ENCODE data around the gene RAB31.
"Not testable (repeated sequence)": the region's sequence is repeated elsewhere in the genome, so short reads cannot be mapped to it uniquely, and the experiment has no call there.

RAB31 gene

DNA sequence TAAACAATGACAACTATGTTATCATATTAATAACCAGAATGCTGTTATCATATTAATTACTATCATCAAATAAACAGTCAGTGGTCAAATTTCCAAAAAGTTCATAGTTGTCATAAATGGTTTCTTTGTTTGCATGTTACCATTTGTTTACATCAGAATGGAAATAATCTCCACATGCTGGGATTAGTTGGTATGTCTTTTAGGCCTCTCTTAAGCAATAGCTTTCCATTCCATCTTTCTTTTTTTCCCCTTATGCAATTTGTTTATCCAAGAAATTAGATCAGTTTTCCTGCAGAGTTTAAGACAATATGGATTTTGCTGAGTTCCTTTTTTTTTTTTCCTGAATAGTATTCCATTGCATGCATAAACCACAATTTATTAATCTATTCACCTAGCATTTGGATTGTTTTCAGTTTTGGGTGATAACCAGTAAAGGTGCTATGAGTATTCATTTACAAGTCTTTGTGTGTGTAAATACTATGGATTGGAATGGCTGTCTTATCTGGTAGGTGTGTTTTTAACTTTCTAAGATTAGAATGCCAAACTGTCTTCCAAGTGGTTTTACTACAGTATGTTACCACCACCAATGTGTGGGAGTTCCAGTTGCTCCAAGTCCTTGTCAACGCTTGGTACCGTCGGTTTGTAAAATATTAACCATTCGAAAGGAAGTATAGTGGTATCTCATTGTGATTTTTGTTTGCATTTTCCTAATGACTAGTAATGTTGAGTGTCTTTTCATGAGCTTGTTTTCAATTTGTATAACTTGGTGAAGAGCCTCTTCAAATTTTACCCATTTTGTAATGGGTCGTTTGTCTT lies 144.4 kb downstream of the RAB31 start:
- no peak for DNase-seq (ENCODE audit: low spot score)
- TF ChIP-seq, protein P1, sequence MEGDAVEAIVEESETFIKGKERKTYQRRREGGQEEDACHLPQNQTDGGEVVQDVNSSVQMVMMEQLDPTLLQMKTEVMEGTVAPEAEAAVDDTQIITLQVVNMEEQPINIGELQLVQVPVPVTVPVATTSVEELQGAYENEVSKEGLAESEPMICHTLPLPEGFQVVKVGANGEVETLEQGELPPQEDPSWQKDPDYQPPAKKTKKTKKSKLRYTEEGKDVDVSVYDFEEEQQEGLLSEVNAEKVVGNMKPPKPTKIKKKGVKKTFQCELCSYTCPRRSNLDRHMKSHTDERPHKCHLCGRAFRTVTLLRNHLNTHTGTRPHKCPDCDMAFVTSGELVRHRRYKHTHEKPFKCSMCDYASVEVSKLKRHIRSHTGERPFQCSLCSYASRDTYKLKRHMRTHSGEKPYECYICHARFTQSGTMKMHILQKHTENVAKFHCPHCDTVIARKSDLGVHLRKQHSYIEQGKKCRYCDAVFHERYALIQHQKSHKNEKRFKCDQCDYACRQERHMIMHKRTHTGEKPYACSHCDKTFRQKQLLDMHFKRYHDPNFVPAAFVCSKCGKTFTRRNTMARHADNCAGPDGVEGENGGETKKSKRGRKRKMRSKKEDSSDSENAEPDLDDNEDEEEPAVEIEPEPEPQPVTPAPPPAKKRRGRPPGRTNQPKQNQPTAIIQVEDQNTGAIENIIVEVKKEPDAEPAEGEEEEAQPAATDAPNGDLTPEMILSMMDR (IDR thresholded peaks at IDR 0.05; ENCODE audit: borderline replicate concordance, control extremely low read depth, extremely low read depth, insufficient read depth, missing control alignments) = no peak
- in situ Hi-C loops (cut with MboI; ENCODE audit: low sequenced_read_pairs, unreplicated experiment) = loop anchor here (25.0 kb wide), 1 partner anchor 110 kb away; no protein-coding TSS in a partner anchor

DNA sequence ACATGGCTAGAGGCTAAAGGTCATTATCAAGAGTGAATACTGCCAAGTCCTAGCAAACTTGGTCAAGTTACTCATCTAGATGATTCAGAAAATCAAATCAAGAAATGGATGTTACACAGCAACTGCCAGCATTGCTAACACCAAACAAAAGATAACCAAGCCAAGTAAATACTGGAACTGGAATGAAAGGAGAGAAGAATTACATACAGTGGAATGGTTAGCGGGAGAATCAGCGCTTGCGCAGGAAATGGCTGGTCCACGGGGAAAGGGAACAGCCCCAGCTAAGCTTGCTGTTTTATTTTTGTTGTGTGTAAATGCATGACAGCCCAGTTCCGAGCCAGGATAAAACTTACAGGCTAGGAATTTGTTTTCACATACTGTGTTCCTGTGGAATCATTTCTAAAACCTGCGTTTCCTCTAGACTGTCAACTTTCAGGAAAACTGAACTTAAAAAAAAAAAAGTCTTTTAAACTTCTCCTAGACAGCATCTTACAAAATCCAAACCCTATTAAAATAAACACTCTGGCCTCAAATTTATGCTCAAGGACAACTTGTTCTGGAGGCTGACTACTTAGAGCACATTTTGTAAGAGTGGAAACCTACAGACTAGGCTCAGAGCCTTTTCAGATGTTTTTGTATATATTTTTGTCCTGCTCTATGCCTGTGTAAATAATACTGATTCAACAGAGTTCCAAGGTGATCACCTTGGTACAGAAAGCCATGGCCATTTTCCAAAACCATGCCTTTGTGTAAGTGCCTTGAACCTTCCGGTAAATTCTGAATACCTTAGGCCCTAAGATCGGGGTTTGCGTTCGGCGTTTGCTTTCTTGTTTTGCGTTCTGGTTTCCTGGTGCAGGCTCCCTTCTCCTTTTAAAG lies 146.9 kb downstream of the RAB31 start:
- in situ Hi-C loops (cut with MboI; ENCODE audit: low sequenced_read_pairs, unreplicated experiment) = loop anchor here (25.0 kb wide), 1 partner anchor 107 kb away; no protein-coding TSS in a partner anchor
- TF ChIP-seq, protein P1 (IDR thresholded peaks at IDR 0.05; ENCODE audit: borderline replicate concordance, control extremely low read depth, extremely low read depth, insufficient read depth, missing control alignments) = no peak
- DNase-seq (ENCODE audit: low spot score) = no peak

DNA sequence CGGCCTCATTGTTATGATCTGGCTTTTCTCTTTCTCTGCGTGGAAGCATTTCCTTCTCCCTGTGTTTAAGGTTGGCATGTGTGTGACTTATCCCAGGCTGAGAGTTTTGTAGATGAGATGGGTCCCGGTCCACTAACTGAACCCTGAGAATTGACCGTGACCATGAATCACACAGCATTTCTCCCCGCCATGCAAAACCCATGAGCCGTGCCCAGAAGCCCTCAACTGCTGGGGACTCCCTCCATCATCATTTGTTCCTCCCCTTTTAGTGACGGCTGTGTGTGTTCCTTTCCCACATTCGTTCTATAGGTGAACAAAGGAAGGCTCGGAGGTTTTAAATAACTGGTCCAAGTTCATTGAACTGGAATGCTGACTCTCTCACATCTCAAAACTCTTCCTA lies 147.6 kb downstream of the RAB31 start:
- DNase-seq (ENCODE audit: low spot score) = no peak
- TF ChIP-seq, protein P1 (IDR thresholded peaks at IDR 0.05; ENCODE audit: borderline replicate concordance, control extremely low read depth, extremely low read depth, insufficient read depth, missing control alignments) = no peak
- in situ Hi-C loops (cut with MboI; ENCODE audit: low sequenced_read_pairs, unreplicated experiment) = loop anchor here (25.0 kb wide), 1 partner anchor 107 kb away; no protein-coding TSS in a partner anchor

DNA sequence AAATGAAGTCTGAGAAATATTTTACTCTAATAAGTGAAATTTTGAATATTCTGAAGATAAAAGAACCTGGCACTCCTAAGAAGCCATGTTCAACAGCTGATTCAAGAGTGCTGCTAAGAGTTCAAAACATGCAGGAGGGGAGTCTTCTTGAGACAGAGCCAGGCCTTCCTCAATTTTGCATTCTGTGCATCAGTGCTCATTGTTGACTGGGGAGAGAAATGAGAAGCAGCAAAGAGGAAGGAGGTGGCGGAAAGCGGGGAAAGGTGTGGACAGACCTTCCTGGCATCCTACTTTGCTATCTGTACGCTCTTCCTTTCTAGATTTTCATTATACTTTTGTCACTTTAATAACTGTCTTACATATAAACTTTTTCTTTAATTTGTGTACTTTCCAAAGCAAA lies 148.0 kb downstream of the RAB31 start:
- TF ChIP-seq, protein P1 (IDR thresholded peaks at IDR 0.05; ENCODE audit: borderline replicate concordance, control extremely low read depth, extremely low read depth, insufficient read depth, missing control alignments) = no peak
- in situ Hi-C loops (cut with MboI; ENCODE audit: low sequenced_read_pairs, unreplicated experiment) = loop anchor here (25.0 kb wide), 1 partner anchor 106 kb away; no protein-coding TSS in a partner anchor
- no peak for DNase-seq (ENCODE audit: low spot score)

DNA sequence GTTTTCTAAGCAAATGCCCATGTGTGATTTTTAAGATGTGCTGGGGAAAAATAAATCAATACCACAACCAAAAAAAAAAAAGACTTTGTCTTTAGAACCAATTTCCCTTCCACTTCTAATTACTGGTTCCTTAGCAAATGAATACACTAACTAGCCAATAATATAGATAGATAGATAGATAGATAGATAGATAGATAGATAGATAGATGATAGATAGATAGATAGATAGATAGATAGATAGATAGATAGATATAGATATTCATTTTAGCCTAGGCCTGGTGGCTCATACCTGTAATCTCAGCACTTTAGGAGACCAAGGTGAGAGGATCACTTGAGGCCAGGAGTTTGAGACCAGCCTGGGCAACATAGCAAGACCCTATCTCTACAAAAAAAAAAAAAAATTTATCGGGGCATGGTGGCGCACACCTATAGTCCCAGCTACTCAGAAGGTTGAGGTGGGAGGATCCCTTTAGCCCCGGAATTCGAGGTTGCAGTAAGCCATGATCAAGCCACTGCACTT lies 149.4 kb downstream of the RAB31 start:
- in situ Hi-C loops (cut with MboI; ENCODE audit: low sequenced_read_pairs, unreplicated experiment) = loop anchor here (25.0 kb wide), 1 partner anchor 105 kb away; no protein-coding TSS in a partner anchor
- not testable (repeated sequence) for DNase-seq (ENCODE audit: low spot score)

DNA sequence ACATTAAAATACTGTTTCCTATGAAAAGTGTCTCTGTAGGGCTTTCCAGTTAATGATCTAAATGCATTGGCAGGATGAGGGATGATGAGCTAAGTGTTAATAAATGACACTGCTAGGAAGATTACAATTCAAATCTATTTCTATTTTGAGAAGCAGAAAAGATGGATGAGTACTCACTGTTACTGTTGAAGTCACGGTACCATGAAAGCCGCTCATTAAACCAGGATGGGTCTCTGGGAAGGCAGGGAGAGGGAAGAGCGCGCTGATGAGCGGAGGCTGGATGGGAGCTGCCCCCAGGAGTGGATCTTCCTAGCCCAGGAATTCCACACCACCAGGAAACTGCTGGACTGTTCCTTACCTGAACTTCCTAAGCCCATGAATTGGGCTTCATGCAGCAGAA lies 150.5 kb downstream of the RAB31 start:
- TF ChIP-seq, protein P1 (IDR thresholded peaks at IDR 0.05; ENCODE audit: borderline replicate concordance, control extremely low read depth, extremely low read depth, insufficient read depth, missing control alignments) = no peak
- in situ Hi-C loops (cut with MboI; ENCODE audit: low sequenced_read_pairs, unreplicated experiment) = loop anchor here (25.0 kb wide), 1 partner anchor 104 kb away; no protein-coding TSS in a partner anchor
- no peak for DNase-seq (ENCODE audit: low spot score)
